HL-60/S4 (cell line): ENCODE measurements around the gene MYH14.

Experiments
- in situ Hi-C: fragments of 300-500 bp; cut with MboI; formaldehyde crosslinking; loops from 2 replicates; pipeline ENCODE4 v1.14.3; 2022; ENCODE audit warnings: low sequenced_read_pairs

Gene MYH14

GRCh38 chr19:50358483-50359327, 155.3 kb downstream of the MYH14 start:
- in situ Hi-C loops: loop anchor here (10.0 kb wide), 1 partner anchor 426 kb away; no protein-coding TSS in a partner anchor

GRCh38 chr19:50359328-50359818, 156.0 kb downstream of the MYH14 start:
- in situ Hi-C loops: loop anchor here (10.0 kb wide), 1 partner anchor 425 kb away; no protein-coding TSS in a partner anchor
